Measurements from ENCODE around the gene TUBG2.

Gene TUBG2

GRCh38 chr17:42667088-42667951 lies 8.2 kb downstream of the TUBG2 start:
- Histone ChIP-seq H3K36me3 (ENCODE audit: insufficient read depth, low read length) (peaks cover 43% of the 10 kb centered on the region), H3K9ac (ENCODE audit: insufficient read length) (no peak overlapping the region), H3K4me3 (no peak overlapping the region), H3K27ac (peak overlapping the region; percentile 46), H3K9me3 (ENCODE audit: low read depth, low read length) (no peaks in the 10 kb centered on the region)
- DNase-seq (ENCODE audit: low read depth, low spot score): no peak
- TF ChIP-seq POLR2AphosphoS5 (IDR thresholded peaks at IDR 0.05; ENCODE audit: borderline replicate concordance, low read depth, low read length): no peak
- no peak for TF ChIP-seq EZH2 (IDR thresholded peaks at IDR 0.05)
- TF ChIP-seq FOXP2 (optimal IDR thresholded peaks at IDR 0.05; ENCODE audit: control extremely low read depth, extremely low read length, insufficient read depth): no peak

- Histone ChIP-seq H3K4me3 (no peak overlapping the region), H3K9ac (ENCODE audit: insufficient read length) (no peak overlapping the region)
- no peak for DNase-seq (ENCODE audit: low read depth, low spot score)
Observed at GRCh38 chr17:42669705-42669976, 10.6 kb downstream of the TUBG2 start.

GRCh38 chr17:42669977-42670788 lies 11.1 kb downstream of the TUBG2 start:
- no peak overlapping the region for H3K9ac ChIP-seq (ENCODE audit: insufficient read length)
- no peak overlapping the region for H3K4me3 ChIP-seq
- H3K9me3 ChIP-seq (ENCODE audit: low read depth, low read length): no peaks in the 10 kb centered on the region
- peaks cover 54% of the 10 kb centered on the region for H3K36me3 ChIP-seq (ENCODE audit: insufficient read depth, low read length)
- no peak overlapping the region for H3K27ac ChIP-seq
- no peak for DNase-seq (ENCODE audit: low read depth, low spot score)
- TF ChIP-seq POLR2AphosphoS5 (IDR thresholded peaks at IDR 0.05; ENCODE audit: borderline replicate concordance, low read depth, low read length) (no peak), EZH2 (IDR thresholded peaks at IDR 0.05) (no peak), FOXP2 (optimal IDR thresholded peaks at IDR 0.05; ENCODE audit: control extremely low read depth, extremely low read length, insufficient read depth) (no peak)

More at GRCh38 chr17:42669705-42669976, 10.6 kb downstream of the TUBG2 start:
- Histone ChIP-seq H3K36me3 (ENCODE audit: insufficient read depth, low read length) (peaks cover 54% of the 10 kb centered on the region), H3K9me3 (ENCODE audit: low read depth, low read length) (no peaks in the 10 kb centered on the region), H3K27ac (no peak overlapping the region)
- TF ChIP-seq POLR2AphosphoS5 (IDR thresholded peaks at IDR 0.05; ENCODE audit: borderline replicate concordance, low read depth, low read length) (no peak), FOXP2 (optimal IDR thresholded peaks at IDR 0.05; ENCODE audit: control extremely low read depth, extremely low read length, insufficient read depth) (no peak), EZH2 (IDR thresholded peaks at IDR 0.05) (no peak)

DNA sequence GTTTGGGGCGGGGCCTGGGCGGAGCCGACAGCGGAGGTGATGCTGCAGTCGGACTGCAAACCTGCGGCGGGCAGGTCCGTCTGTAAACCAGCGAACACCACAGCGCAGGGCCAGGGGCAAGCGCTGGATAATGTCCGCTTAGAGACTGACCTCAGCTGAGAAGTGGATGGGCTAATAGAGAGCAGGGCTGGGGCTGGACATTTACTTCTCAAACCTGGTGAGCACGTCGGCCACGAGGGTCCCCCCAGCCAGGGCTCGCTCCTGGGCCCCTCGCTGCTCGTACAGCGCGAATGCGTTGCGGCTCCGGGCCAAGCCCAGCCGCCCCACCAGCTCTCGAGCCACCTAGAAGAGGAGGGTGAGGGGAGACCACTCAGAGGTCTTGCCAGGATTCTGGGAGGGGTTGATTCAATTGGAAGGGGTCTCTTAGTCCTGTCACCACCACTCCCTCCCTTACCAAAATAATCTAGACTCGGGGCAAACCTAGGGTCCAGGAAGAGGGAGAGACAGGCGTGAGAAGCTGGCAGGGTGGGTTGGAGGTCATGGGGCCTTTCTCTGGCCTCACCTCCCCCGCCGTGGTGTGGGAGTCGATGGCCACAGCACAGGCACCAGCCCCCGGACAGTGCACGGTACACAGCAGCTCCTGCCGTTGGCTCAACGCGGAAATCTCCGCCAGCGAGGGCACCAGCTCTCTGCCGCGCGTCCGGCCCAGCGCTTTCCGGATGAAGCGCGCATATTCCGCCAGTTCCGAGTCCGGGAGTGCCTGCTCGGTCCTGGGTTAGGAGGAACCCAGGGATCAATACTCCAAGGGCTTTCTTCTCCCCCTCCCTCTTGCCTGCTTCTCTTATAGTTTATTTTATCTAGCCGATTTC lies 11.9 kb downstream of the TUBG2 start:
- no peak overlapping the region for H3K4me3 ChIP-seq
- no peak for TF ChIP-seq EZH2 (IDR thresholded peaks at IDR 0.05)
- TF ChIP-seq POLR2AphosphoS5 (IDR thresholded peaks at IDR 0.05; ENCODE audit: borderline replicate concordance, low read depth, low read length): no peak
- no peak for TF ChIP-seq FOXP2 (optimal IDR thresholded peaks at IDR 0.05; ENCODE audit: control extremely low read depth, extremely low read length, insufficient read depth)
- no peak for DNase-seq (ENCODE audit: low read depth, low spot score)
- no peaks in the 10 kb centered on the region for H3K9me3 ChIP-seq (ENCODE audit: low read depth, low read length)
- H3K9ac ChIP-seq (ENCODE audit: insufficient read length): no peak overlapping the region
- H3K36me3 ChIP-seq (ENCODE audit: insufficient read depth, low read length): peaks cover 51% of the 10 kb centered on the region
- 0 out of 2 replicates have a peak overlapping the region, but pooled peaks have one; percentile 31 for H3K27ac ChIP-seq

GRCh38 chr17:42672038-42672437 lies 13.0 kb downstream of the TUBG2 start:
- Histone ChIP-seq H3K9me3 (ENCODE audit: low read depth, low read length) (no peaks in the 10 kb centered on the region), H3K27ac (peak overlapping the region; percentile 31; the same call in 1 of the 2 replicates), H3K4me3 (no peak overlapping the region), H3K9ac (ENCODE audit: insufficient read length) (no peak overlapping the region), H3K36me3 (ENCODE audit: insufficient read depth, low read length) (peaks cover 44% of the 10 kb centered on the region)
- no peak for DNase-seq (ENCODE audit: low read depth, low spot score)
- TF ChIP-seq FOXP2 (optimal IDR thresholded peaks at IDR 0.05; ENCODE audit: control extremely low read depth, extremely low read length, insufficient read depth) (no peak), POLR2AphosphoS5 (IDR thresholded peaks at IDR 0.05; ENCODE audit: borderline replicate concordance, low read depth, low read length) (no peak), EZH2 (IDR thresholded peaks at IDR 0.05) (no peak)

- Histone ChIP-seq H3K4me3 (no peak overlapping the region), H3K9me3 (ENCODE audit: low read depth, low read length) (no peaks in the 10 kb centered on the region), H3K9ac (ENCODE audit: insufficient read length) (no peak overlapping the region), H3K36me3 (ENCODE audit: insufficient read depth, low read length) (peaks cover 32% of the 10 kb centered on the region), H3K27ac (no peak overlapping the region)
- DNase-seq (ENCODE audit: low read depth, low spot score): no peak
- TF ChIP-seq EZH2 (IDR thresholded peaks at IDR 0.05) (no peak), POLR2AphosphoS5 (IDR thresholded peaks at IDR 0.05; ENCODE audit: borderline replicate concordance, low read depth, low read length) (no peak), FOXP2 (optimal IDR thresholded peaks at IDR 0.05; ENCODE audit: control extremely low read depth, extremely low read length, insufficient read depth) (no peak)
Observed at GRCh38 chr17:42673266-42673884, 14.3 kb downstream of the TUBG2 start.

DNA sequence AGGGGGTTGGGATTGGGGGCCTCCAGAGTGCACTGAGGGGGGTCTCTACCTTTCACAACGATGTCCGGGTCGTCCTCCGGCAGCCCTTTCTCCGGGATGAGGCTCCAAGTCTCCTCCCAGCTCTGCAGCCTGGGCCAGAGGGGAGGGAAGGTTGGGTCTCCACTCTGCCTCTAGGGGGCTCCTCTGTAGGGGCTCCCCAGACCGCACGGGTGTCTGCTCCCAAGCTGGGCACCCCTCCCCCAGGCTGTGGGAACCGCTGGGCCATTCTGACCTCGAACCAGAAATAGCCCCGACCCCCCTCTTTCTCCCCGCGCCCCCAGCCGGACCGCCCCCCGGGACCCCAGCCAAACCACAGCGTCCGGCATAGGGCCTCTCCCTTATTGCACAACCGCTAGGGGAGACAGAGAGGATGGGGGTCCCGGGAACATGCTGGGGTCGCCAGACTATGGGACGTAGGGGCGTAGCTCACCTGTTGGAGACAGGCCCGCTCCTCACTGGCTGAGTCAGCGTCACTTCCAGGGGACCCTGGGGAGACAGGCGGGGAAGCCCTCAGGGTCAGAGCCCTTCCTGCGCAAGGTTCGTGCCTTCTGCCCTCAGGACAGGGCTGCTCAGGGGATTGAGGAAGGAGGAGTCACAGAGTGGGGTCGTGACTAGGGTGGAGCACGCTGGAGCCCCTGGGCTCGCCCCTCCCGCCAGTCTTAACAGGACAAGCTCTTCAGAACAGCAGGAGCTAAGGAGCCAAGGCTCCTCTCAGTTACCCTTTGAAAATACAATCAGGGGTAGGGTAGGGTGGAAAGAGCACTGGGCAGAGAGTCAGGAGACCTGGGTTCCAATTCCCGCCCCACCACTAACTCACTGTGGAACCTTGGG lies 15.0 kb downstream of the TUBG2 start:
- Histone ChIP-seq H3K9ac (ENCODE audit: insufficient read length) (no peak overlapping the region), H3K36me3 (ENCODE audit: insufficient read depth, low read length) (peaks cover 30% of the 10 kb centered on the region), H3K27ac (no peak overlapping the region), H3K9me3 (ENCODE audit: low read depth, low read length) (no peaks in the 10 kb centered on the region), H3K4me3 (peak overlapping the region; percentile 95; the same call in 1 of the 2 replicates)
- no peak for TF ChIP-seq POLR2AphosphoS5 (IDR thresholded peaks at IDR 0.05; ENCODE audit: borderline replicate concordance, low read depth, low read length)
- TF ChIP-seq EZH2 (IDR thresholded peaks at IDR 0.05): no peak
- TF ChIP-seq FOXP2 (optimal IDR thresholded peaks at IDR 0.05; ENCODE audit: control extremely low read depth, extremely low read length, insufficient read depth): no peak
- DNase-seq (ENCODE audit: low read depth, low spot score): no peak

Measured in SK-N-MC (cell line).